Measurements from ENCODE around the gene POPDC3.

GRCh38 chr6:105138141-105138540 is 41.7 kb downstream of the POPDC3 start:
- no peak for TF ChIP-seq BCL11B (tag by site-specific recombination; IDR thresholded peaks at IDR 0.05; ENCODE audit: low read depth)
- no peak for TF ChIP-seq ZNF175 (tag by site-specific recombination; IDR thresholded peaks at IDR 0.05)
- TF ChIP-seq ZSCAN18 (tag by site-specific recombination; IDR thresholded peaks at IDR 0.05) = no peak
- TF ChIP-seq ZNF621 (tag by site-specific recombination; IDR thresholded peaks at IDR 0.05) = no peak
- no peak for TF ChIP-seq CTCF (tag by site-specific recombination; IDR thresholded peaks at IDR 0.05)
- TF ChIP-seq ZNF223 (tag by site-specific recombination; IDR thresholded peaks at IDR 0.05) = no peak
- TF ChIP-seq KLF10 (tag by site-specific recombination; IDR thresholded peaks at IDR 0.05) = no peak
- TF ChIP-seq ZNF707 (tag by site-specific recombination; IDR thresholded peaks at IDR 0.05) = no peak
